Muscle of back (tissue), 11 donors: Measurements from ENCODE around the gene SYMPK. TPM values are rescaled to one million over a fixed set of nuclear protein-coding genes. Genes with fewer than 3 reads are reported as not detected.
A peak's percentile ranks its signal among the peaks of the same experiment; 100 is the strongest.

ENCODE experiments used
- DNase-seq, 3 donors: peaks; one replicate each; pipeline versions ENCODE4 v3.0.0 to v3.0.0-alpha.2; 2013
- polyA plus RNA-seq, 10 donors: library from polyadenylated mRNA; unstranded; fragments of 120-200 nt; gene quantifications; one replicate each; pipeline ENCODE4 v1.2.1, GENCODE V29; 2013; ENCODE audit not compliant: insufficient read length in 10 of 10

The SYMPK gene
- polyA plus RNA-seq, 10 donors: 34.2 to 42.1 (median 35.2) TPM

- no peak for DNase-seq
Observed at GRCh38 chr19:45825917-45826893, 36.7 kb downstream of the SYMPK start.

- no peak for DNase-seq
Observed at GRCh38 chr19:45825263-45825605, 37.7 kb downstream of the SYMPK start.

- DNase-seq: no peak
Observed at GRCh38 chr19:45824531-45825262, 38.2 kb downstream of the SYMPK start.

DNA sequence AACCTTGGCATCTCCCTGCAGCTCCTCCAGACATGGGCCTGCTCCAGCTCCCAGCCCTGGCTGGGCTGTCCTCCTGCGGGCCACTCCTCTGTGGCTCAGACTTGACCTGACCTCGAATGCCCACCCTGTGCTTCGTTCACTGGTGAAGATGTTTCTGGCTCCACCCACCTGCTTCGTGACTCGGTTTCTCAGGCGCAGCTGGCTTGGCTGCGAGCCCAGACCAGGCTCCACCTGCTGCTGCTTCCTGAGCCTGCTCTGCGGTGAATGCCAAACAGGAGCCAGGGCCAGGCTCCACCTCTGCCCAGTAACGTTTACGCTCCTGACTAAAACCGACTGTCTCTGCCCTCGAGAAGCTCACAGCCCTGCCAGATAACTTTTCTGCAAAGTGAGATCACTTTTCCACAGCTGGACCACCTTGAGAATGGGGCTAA is 38.9 kb downstream of the SYMPK start:
- DNase-seq: no peak

- no peak for DNase-seq
Observed at GRCh38 chr19:45823182-45823581, 39.8 kb downstream of the SYMPK start.

GRCh38 chr19:45822716-45823115 is 40.2 kb downstream of the SYMPK start:
- DNase-seq: no peak

GRCh38 chr19:45821570-45821969 is 41.4 kb downstream of the SYMPK start:
- no peak for DNase-seq

- no peak for DNase-seq
Observed at GRCh38 chr19:45821103-45821521, 41.8 kb downstream of the SYMPK start.

DNA sequence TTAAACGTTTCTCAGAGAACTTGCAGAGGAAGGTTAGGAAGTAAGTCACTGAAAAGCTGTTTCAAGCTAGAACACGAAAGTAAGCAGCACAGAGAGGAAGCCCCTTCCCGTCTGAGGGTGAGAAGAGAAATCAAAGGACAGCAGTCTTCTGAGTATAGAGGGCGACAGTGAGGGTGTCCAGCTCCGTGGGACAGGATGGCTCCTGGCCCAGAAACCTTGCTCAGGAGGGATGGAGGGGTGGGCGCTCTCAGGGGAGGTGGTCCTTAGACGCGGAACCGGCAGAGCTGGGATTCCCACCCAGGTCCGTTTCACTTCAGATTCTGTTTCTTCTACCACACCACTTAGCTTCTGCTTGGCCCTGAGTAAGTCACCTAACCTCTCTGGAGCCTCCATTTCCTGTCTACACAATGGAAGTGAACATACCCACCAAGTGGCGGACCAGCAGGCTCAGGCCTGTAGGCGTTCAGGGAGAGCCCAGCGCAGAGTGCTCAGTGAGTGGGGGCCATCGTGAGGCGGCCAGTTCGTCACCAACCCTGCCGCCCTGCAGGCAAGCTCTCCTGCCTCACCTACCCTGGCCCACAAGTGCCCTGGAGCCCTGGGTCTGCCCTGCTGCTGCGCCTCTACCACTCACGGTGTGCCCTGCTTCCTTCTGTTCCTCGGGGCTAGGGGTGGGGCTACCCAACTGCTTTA is 42.4 kb downstream of the SYMPK start:
- DNase-seq: no peak

DNA sequence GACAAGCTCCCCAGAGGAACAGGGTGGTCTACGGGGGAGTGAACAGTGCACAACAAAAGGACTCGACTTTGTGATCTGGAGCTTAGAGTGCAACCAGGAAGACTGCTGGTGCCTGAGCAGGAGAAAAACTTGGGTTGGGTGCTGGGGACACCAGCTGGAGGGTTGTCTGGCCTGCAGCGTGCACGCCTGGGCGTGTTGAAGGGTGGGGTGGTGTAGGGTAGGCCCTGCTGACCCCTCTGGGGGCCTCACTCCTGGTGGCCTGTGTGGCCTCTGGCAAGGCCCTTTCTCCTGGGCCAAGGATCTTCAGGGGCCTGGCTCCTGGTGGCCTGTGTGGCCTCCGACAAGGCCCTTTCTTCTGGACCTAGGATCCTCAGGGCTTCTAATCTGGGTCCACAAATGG is 43.2 kb downstream of the SYMPK start:
- no peak for DNase-seq

- DNase-seq: no peak
Observed at GRCh38 chr19:45817725-45818301, 45.1 kb downstream of the SYMPK start.

GRCh38 chr19:45817010-45817724 is 45.8 kb downstream of the SYMPK start:
- peak; percentile 88 to 95 (median 92) for DNase-seq

- peak in 1 of 3 donors; percentile 44 for DNase-seq
Observed at GRCh38 chr19:45816236-45817009, 46.5 kb downstream of the SYMPK start.

- peak in 2 of 3 donors; percentile 59 to 85 for DNase-seq
Observed at GRCh38 chr19:45815481-45816216, 47.3 kb downstream of the SYMPK start.

DNA sequence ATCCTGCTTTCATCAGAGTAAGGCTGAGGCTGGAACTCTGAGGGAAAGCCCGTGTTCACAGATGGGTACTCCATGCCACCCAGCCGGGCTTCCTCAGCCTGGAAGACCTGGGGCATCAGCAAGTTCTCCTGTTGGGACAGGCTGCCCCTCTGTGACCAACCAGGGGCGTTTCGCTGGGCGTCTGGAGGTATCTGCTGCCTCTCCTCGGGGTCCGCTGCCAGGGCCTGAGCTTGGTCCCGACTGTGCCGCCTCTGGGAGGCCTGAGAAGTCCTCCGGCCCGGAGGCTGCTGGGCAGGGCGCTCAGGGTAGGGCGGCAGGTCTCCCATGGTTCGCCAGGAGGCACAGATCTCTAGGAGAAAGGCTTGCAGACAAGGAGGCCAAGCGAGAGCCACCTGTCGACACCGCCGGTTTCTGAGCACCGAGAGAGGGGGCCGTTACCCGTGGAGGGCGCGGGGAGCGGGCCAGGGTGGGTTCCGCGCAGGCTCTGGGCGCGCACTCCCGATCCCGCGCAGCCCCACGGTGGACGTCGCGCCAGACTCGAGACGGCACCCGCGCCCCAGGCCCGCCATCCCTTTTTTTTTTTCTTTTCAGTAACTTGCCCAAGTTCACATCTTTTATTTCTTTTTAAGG is 48.0 kb downstream of the SYMPK start, which contains the start of gene RSPH6A:
Gene RSPH6A (minus strand): TSS at position 458 of the 630 bp plus-strand sequence. CDS start 132 bp downstream, at position 326.
- DNase-seq: peak in 1 of 3 donors; percentile 36

DNA sequence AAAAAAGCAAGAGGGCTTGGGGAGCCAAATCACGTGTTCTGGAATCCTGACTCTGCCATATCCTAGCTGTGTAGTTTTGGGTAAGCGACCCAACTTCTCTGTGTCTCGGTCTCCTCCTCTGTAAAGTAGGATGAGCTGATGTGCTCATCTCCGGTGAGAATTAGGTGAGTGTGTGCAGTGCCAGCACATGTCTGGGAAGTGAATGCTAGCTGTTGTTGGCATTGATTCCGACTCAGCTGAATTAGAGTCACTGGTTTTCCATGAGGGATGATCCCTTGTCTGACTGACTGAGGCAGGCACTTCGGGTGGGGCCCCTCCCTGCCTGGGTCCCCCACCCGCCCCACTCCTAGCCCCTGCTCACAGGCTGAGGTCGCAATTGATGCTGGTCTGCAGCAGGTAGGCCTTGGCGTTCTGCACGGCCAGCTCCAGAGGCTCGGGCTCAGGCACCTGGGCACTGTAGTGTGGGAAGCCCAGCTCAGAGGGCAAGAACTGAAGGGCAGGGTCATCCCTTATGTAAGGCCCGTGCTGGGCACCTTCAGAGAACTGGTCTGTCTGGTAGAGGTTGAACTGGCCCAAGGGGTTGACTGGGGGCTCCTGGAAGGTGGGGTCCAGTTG is 48.7 kb downstream of the SYMPK start:
- no peak for DNase-seq

GRCh38 chr19:45812297-45812696 is 50.6 kb downstream of the SYMPK start:
- no peak for DNase-seq

DNA sequence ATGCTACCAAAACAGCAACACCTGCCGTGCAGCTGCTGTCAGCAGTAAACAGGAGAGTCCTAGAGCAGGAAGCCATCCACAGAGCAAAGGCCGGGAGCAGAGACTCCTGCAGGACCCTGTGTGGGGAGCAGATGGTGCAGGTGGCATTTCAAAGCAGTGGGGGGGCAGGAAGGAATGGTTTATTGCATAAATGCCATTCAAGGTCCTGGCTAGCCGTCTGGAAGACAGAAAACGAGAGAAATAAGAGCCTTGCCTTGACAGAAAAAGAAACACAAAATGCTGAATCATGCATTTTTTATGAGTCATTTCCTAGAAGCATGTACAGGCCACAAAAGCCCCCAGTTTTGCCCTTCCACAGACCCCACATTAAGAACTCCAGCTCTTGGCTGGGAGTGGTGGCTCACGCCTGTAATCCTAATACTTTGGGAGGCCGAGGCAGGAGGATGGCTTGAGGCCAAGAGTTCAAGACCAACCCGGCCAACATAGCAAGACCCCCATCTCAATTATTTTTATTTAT is 53.2 kb downstream of the SYMPK start:
- DNase-seq: peak in 1 of 3 donors; percentile 57
